Neuronal stem cell (in vitro differentiated cells): ENCODE data around the gene MAN1B1. TPM values are rescaled to one million over a fixed set of nuclear protein-coding genes. Genes with fewer than 3 reads are reported as not detected.

Source experiments
- DNase-seq: peaks from one replicate; pipeline ENCODE4 v3.0.0-alpha.2; 2013; ENCODE audit warnings: low spot score
- H2AFZ ChIP-seq: one replicate; pipeline ENCODE4 v1.6.1; 2013; ENCODE audit warnings: mild to moderate bottlenecking, low read length, inconsistent platforms
- H2AK5ac ChIP-seq: 2 replicates; pipeline ENCODE4 v1.6.1; 2013; ENCODE audit warnings: low read depth, mild to moderate bottlenecking, inconsistent platforms, low read length, moderate library complexity, mixed read lengths
- H2BK120ac ChIP-seq: 2 replicates; pipeline ENCODE4 v1.6.1; 2013; ENCODE audit warnings: low read depth, mild to moderate bottlenecking, inconsistent platforms, low read length, moderate library complexity, mixed read lengths
- H2BK12ac ChIP-seq: one replicate; pipeline ENCODE4 v1.6.1; 2013; ENCODE audit warnings: low read length, inconsistent platforms
- H2BK15ac ChIP-seq: 2 replicates; pipeline ENCODE4 v1.6.1; 2013; ENCODE audit warnings: mild to moderate bottlenecking, low read length, inconsistent platforms, mixed read lengths
- H2BK5ac ChIP-seq: one replicate; pipeline ENCODE4 v1.6.1; 2013; ENCODE audit warnings: inconsistent platforms, mild to moderate bottlenecking, low read length, moderate library complexity
- H3K14ac ChIP-seq: one replicate; pipeline ENCODE4 v1.6.1; 2013; ENCODE audit warnings: low read length, inconsistent platforms
- H3K18ac ChIP-seq: 2 replicates; pipeline ENCODE4 v1.6.1; 2013; ENCODE audit warnings: low read length, inconsistent platforms
- H3K23ac ChIP-seq: 2 replicates; pipeline ENCODE4 v1.6.1; 2013; ENCODE audit warnings: low read depth, mild to moderate bottlenecking, mixed read lengths, low read length, inconsistent platforms; ENCODE audit not compliant: poor library complexity
- H3K27ac ChIP-seq: replicated peaks from 3 replicates; pipeline ENCODE4 v1.5.1; 2013; ENCODE audit warnings: low read length, inconsistent platforms
- H3K27me3 ChIP-seq, 3 experiments: 2 replicates each; pipeline ENCODE4 v1.6.1; 2013; ENCODE audit warnings: low read length in 3 of 3, mild to moderate bottlenecking in 2 of 3, inconsistent platforms in 1 of 3, low read depth in 1 of 3, mixed read lengths in 1 of 3, moderate library complexity in 1 of 3; ENCODE audit not compliant: control insufficient read depth in 3 of 3, insufficient read depth in 3 of 3
- H3K36me3 ChIP-seq, 2 donors: replicated peaks in 1 of 2; 2 replicates each; pipeline ENCODE4 v1.6.1; 2013; ENCODE audit warnings: low read length in 2 of 2; ENCODE audit not compliant: control insufficient read depth in 2 of 2, insufficient read depth in 2 of 2
- H3K4ac ChIP-seq: 2 replicates; pipeline ENCODE4 v1.6.1; 2013; ENCODE audit warnings: inconsistent platforms, mild to moderate bottlenecking, low read length, moderate library complexity
- H3K4me1 ChIP-seq, 2 donors: 1 replicate in 1 of 2; 2 replicates in 1 of 2; pipeline ENCODE4 v1.6.1; 2013; ENCODE audit warnings: low read length in 2 of 2, low read depth in 1 of 2; ENCODE audit not compliant: control insufficient read depth in 2 of 2, insufficient read depth in 1 of 2
- H3K4me2 ChIP-seq: one replicate; pipeline ENCODE4 v1.6.1; 2013; ENCODE audit warnings: mild to moderate bottlenecking, low read length, inconsistent platforms; ENCODE audit not compliant: insufficient read depth, poor library complexity, severe bottlenecking
- H3K4me3 ChIP-seq, 2 donors: 2 replicates each; pipeline ENCODE4 v1.5.1; 2013; ENCODE audit warnings: low read length in 2 of 2, mild to moderate bottlenecking in 2 of 2, inconsistent platforms in 1 of 2, moderate library complexity in 1 of 2
- H3K79me1 ChIP-seq: one replicate; pipeline ENCODE4 v1.6.1; 2013; ENCODE audit warnings: low read depth, mild to moderate bottlenecking, inconsistent platforms, low read length, moderate library complexity
- H3K9ac ChIP-seq: one replicate; pipeline ENCODE4 v1.6.1; 2013; ENCODE audit warnings: mild to moderate bottlenecking, low read depth, low read length, inconsistent platforms; ENCODE audit not compliant: poor library complexity
- H3K9me3 ChIP-seq, 2 donors: replicated peaks in 1 of 2; 2 replicates each; pipeline versions ENCODE3 to v1.6.1; 2013; ENCODE audit warnings: low read length in 2 of 2, mild to moderate bottlenecking in 2 of 2, inconsistent platforms in 1 of 2, low read depth in 1 of 2, mixed read lengths in 1 of 2, moderate library complexity in 1 of 2; ENCODE audit not compliant: control insufficient read depth in 2 of 2, insufficient read depth in 1 of 2
- H4K8ac ChIP-seq: one replicate; pipeline ENCODE4 v1.6.1; 2013; ENCODE audit warnings: low read depth, mild to moderate bottlenecking, inconsistent platforms, low read length, moderate library complexity
- H4K91ac ChIP-seq: one replicate; pipeline ENCODE4 v1.6.1; 2013; ENCODE audit warnings: low read length, low read depth, mild to moderate bottlenecking, inconsistent platforms; ENCODE audit not compliant: poor library complexity
- WGBS, 2 donors: extraction: QIAGEN DNeasy Blood & Tissue Kit; methylation state at CpG; one replicate each; pipeline ENCODE4 v1.1.7; 2013; ENCODE audit warnings: missing lambda C conversion rate in 2 of 2, mixed read lengths in 1 of 2; ENCODE audit not compliant: insufficient read length in 2 of 2, insufficient replicate concordance in 1 of 2; ENCODE audit errors: extremely low coverage in 2 of 2; 5-methylcytosine and 5-hydroxymethylcytosine counted together
- small RNA-seq: library from polyadenylated mRNA; stranded (forward); fragments of <200 nt; extraction: miRNeasy Mini kit (QIAGEN cat#:217004); gene quantifications from one replicate; pipeline ENCODE3, GENCODE V24; 2013; ENCODE audit not compliant: insufficient read depth

MAN1B1 gene

GRCh38 chr9:137157618-137158415 lies 71.0 kb downstream of the MAN1B1 start:
- Histone ChIP-seq H4K91ac (no peak overlapping the region), H3K27me3 (peaks cover 22 to 77% (median 75%) of the 10 kb centered on the region in 3 experiments), H3K9ac (peak overlapping the region; percentile 74), H2BK12ac (no peak overlapping the region), H4K8ac (peak overlapping the region; percentile 30), H3K23ac (peak overlapping the region; percentile 98), H3K14ac (peak overlapping the region; percentile 92), H3K36me3 (peaks cover 0 to 1% of the 10 kb centered on the region in 2 donors), H3K79me1 (peaks cover 3% of the 10 kb centered on the region), H3K4me3 (peak overlapping the region in 1 of 2 donors; percentile 63), H3K9me3 (peaks cover 0 to 14% of the 10 kb centered on the region in 2 donors), H3K4me2 (no peak overlapping the region), H3K4ac (peak overlapping the region; percentile 78), H2BK5ac (no peak overlapping the region), H2AFZ (no peak overlapping the region), H2BK120ac (no peak overlapping the region), H3K27ac (no peak overlapping the region), H3K18ac (peak overlapping the region; percentile 80), H2AK5ac (peak overlapping the region; percentile 61), H3K4me1 (peaks cover 6 to 8% of the 10 kb centered on the region in 2 donors), H2BK15ac (peak overlapping the region; percentile 73)
- no CpG with 5 or more reads among the region's 19 CpGs for WGBS, 2 donors
- no peak for DNase-seq

GRCh38 chr9:137158625-137159024 lies 71.8 kb downstream of the MAN1B1 start:
- H3K23ac ChIP-seq, result no peak overlapping the region
- H2AK5ac ChIP-seq, result peak overlapping the region; percentile 36
- WGBS, 2 donors, result no CpG with 5 or more reads among the region's 4 CpGs
- H3K4ac ChIP-seq, result no peak overlapping the region
- no peak overlapping the region for H2BK120ac ChIP-seq
- peak overlapping the region in 1 of 2 donors; percentile 25 for H3K4me3 ChIP-seq
- peaks cover 3% of the 10 kb centered on the region for H3K79me1 ChIP-seq
- H3K4me2 ChIP-seq, result no peak overlapping the region
- H3K27me3 ChIP-seq, result peaks cover 27 to 84% (median 83%) of the 10 kb centered on the region in 3 experiments
- H2BK15ac ChIP-seq, result no peak overlapping the region
- no peak overlapping the region for H2BK5ac ChIP-seq
- no peak overlapping the region for H3K9ac ChIP-seq
- H2BK12ac ChIP-seq, result no peak overlapping the region
- no peak overlapping the region for H4K8ac ChIP-seq
- DNase-seq, result no peak
- H2AFZ ChIP-seq, result no peak overlapping the region
- H3K14ac ChIP-seq, result peak overlapping the region; percentile 47
- no peak overlapping the region for H3K18ac ChIP-seq
- H3K9me3 ChIP-seq, result peaks cover 0 to 9% of the 10 kb centered on the region in 2 donors
- H3K4me1 ChIP-seq, result peaks cover 8% of the 10 kb centered on the region in 2 donors
- no peak overlapping the region for H3K27ac ChIP-seq
- no peak overlapping the region for H4K91ac ChIP-seq
- no peaks in the 10 kb centered on the region for H3K36me3 ChIP-seq

Small RNA genes lying within 50 kb of the gene (small RNA-seq; reads per million reads assigned to genes)
- not detected for gene RF00153
